Esophagus muscularis mucosa (tissue), 3 donors: ENCODE data around the gene DAB1.

Source experiments
- CTCF ChIP-seq, 3 experiments: fragments of 200-600 bp in 2 of 3; fragments of 450-650 bp in 1 of 3; sonication (generic) in 2 of 3; IDR thresholded peaks; one replicate each; pipeline ENCODE4 v1.5.1; 2017 to 2019; ENCODE audit warnings: antibody characterized with exemption in 3 of 3, mild to moderate bottlenecking in 2 of 3, moderate library complexity in 1 of 3
- POLR2A ChIP-seq: fragments of 450-650 bp; IDR thresholded peaks from one replicate; pipeline ENCODE4 v1.6.1; 2017; ENCODE audit warnings: antibody characterized with exemption, moderate library complexity, mild to moderate bottlenecking, low read depth
- POLR2AphosphoS5 ChIP-seq, 2 donors: sonication (generic); formaldehyde crosslinking; IDR thresholded peaks; one replicate each; pipeline ENCODE4 v1.6.1; 2017; ENCODE audit warnings: antibody characterized with exemption in 2 of 2

- TF ChIP-seq CTCF (IDR thresholded peaks at IDR 0.05) (no peak), POLR2A (no peak), POLR2AphosphoS5 (IDR thresholded peaks at IDR 0.05) (no peak)
Measured at GRCh38 chr1:57019236-57019839, 404.5 kb downstream of the DAB1 start.
